ENCODE results near the gene EEFSEC.

GRCh38 chr3:128343287-128344051 is 190.2 kb downstream of the EEFSEC start:
- TF ChIP-seq CTCF (IDR thresholded peaks at IDR 0.05), result no peak
- no peak for TF ChIP-seq POLR2AphosphoS5 (IDR thresholded peaks at IDR 0.05; ENCODE audit: low read depth, low read length)
- TF ChIP-seq REST (IDR thresholded peaks at IDR 0.05; ENCODE audit: insufficient read depth in 1 of 2, low read depth in 2 of 2, low read length in 1 of 2), result no peak
- no peak for TF ChIP-seq SIN3A (IDR thresholded peaks at IDR 0.05; ENCODE audit: borderline replicate concordance, insufficient read depth, low read depth, low read length)
- TF ChIP-seq TCF7L2 (IDR thresholded peaks at IDR 0.05; ENCODE audit: low read depth, low read length), result no peak

Measured in Panc1 (cell line).